T-helper 9 cell (primary cell): Measurements from ENCODE around the gene ZNF736.
"Not testable (repeated sequence)": the region's sequence is repeated elsewhere in the genome, so short reads cannot be mapped to it uniquely, and the experiment has no call there.

Source experiments
- DNase-seq: peaks from one replicate; pipeline ENCODE4 v3.0.0-alpha.2; 2020
- total RNA-seq, 2 donors: gene quantifications; one replicate each; lab custom pipeline; 2026; lab: John Stamatoyannopoulos, UW

ZNF736 gene
- 28.7 to 54.4 reads per million in 2 donors for total RNA-seq

GRCh38 chr7:64313740-64314491, at the start of gene ZNF736:
ZNF736 (plus strand) TSS chr7:64313961; CDS start chr7:64314151, 190 bp downstream.
- DNase-seq: peak; percentile 76

- no peak for DNase-seq
These were observed 47.3 kb upstream of the ZNF736 start for GRCh38 chr7:64266341-64266919.

- DNase-seq: no peak
These were observed 36.1 kb upstream of the ZNF736 start for GRCh38 chr7:64277630-64278029.

- no peak for DNase-seq
These were observed 18.9 kb upstream of the ZNF736 start for GRCh38 chr7:64294701-64295420.

GRCh38 chr7:64297418-64297817, 16.3 kb upstream of the ZNF736 start:
- DNase-seq: not testable (repeated sequence)

GRCh38 chr7:64300641-64301405, 12.9 kb upstream of the ZNF736 start:
- no peak for DNase-seq

- DNase-seq: peak; percentile 86
These were observed 6.3 kb upstream of the ZNF736 start for GRCh38 chr7:64307254-64308015.

GRCh38 chr7:64308016-64308270, 5.8 kb upstream of the ZNF736 start:
- DNase-seq: no peak

GRCh38 chr7:64310426-64310825, 3.3 kb upstream of the ZNF736 start:
- no peak for DNase-seq

- DNase-seq: no peak
These were observed 935 bp upstream of the ZNF736 start for GRCh38 chr7:64312826-64313225.

GRCh38 chr7:64314566-64314965, 805 bp downstream of the ZNF736 start:
- DNase-seq: no peak

- DNase-seq: not testable (repeated sequence)
These were observed 2.4 kb downstream of the ZNF736 start for GRCh38 chr7:64316031-64316742.

- DNase-seq: no peak
These were observed 7.1 kb downstream of the ZNF736 start for GRCh38 chr7:64320547-64321513.

- DNase-seq: not testable (repeated sequence)
These were observed 10.4 kb downstream of the ZNF736 start for GRCh38 chr7:64324166-64324565.

- not testable (repeated sequence) for DNase-seq
These were observed 35.0 kb downstream of the ZNF736 start for GRCh38 chr7:64348713-64349210.

GRCh38 chr7:64359543-64359942, 45.8 kb downstream of the ZNF736 start:
- no peak for DNase-seq

GRCh38 chr7:64371116-64371515, 57.4 kb downstream of the ZNF736 start:
- DNase-seq: no peak

GRCh38 chr7:64373017-64373416, 59.3 kb downstream of the ZNF736 start:
- DNase-seq: no peak

GRCh38 chr7:64400401-64400800, 86.6 kb downstream of the ZNF736 start:
- DNase-seq: no peak
